HL-60 (cell line): ENCODE results near the gene CHRNA1.

Experiments
- DNase-seq, 2 experiments: peaks; one replicate each; pipeline ENCODE4 v3.0.0-alpha.2; 2010 to 2020; ENCODE audit warnings: low read depth in 1 of 2, low spot score in 1 of 2
- H3K27ac ChIP-seq: fragments of 250-450 bp; sonication (Bioruptor Pico); replicated peaks from 2 replicates; pipeline ENCODE4 v1.5.1; 2020; ENCODE audit warnings: mild to moderate bottlenecking, moderate library complexity
- H3K27me3 ChIP-seq: fragments of 250-450 bp; sonication (Bioruptor Pico); 2 replicates; pipeline ENCODE4 v1.5.1; 2021; ENCODE audit warnings: mild to moderate bottlenecking, moderate library complexity; ENCODE audit not compliant: insufficient read depth, poor library complexity, severe bottlenecking
- H3K4me3 ChIP-seq: replicated peaks from 2 replicates; pipeline ENCODE4 v1.5.1; 2011; ENCODE audit warnings: mild to moderate bottlenecking, control low read depth, low read length; ENCODE audit not compliant: insufficient read depth
- GABPA ChIP-seq: IDR thresholded peaks from 2 replicates; pipeline ENCODE4 v1.6.1; 2012; ENCODE audit warnings: low read depth
- POLR2AphosphoS5 ChIP-seq: IDR thresholded peaks from 2 replicates; pipeline ENCODE4 v1.6.1; 2012; ENCODE audit warnings: low read depth
- SPI1 ChIP-seq: IDR thresholded peaks from 2 replicates; pipeline ENCODE4 v1.6.1; 2012; ENCODE audit warnings: low read depth, mild to moderate bottlenecking, borderline replicate concordance
- TF ChIP-seq, protein P1 (sequence below): IDR thresholded peaks from one replicate; pipeline ENCODE4 v1.5.1; 2011; ENCODE audit warnings: low read length, control low read depth, inconsistent platforms; ENCODE audit not compliant: insufficient read depth
- TF ChIP-seq, protein P2 (sequence below): IDR thresholded peaks from 2 replicates; pipeline ENCODE4 v1.6.1; 2012; ENCODE audit warnings: low read depth; ENCODE audit not compliant: insufficient replicate concordance

The CHRNA1 gene

DNA sequence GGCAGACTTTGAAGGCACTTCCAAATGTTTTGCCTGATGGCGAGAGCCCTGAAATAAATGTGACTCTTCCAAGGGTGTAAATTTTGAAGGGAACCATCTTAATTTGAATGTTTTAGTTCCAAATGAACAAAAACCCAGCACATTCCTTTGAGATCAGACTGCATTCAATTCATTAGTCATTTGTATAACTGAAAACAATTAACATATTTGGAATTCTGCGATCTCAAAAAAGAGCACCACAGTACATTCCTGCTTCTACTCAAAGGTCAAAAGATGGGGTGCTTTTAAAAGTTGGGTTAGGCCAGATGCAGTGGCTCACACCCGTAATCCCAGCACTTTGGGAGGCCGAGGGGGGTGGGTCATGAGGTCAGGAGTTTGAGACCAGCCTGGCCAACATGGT is 38.2 kb upstream of the CHRNA1 start:
- TF ChIP-seq GABPA (no peak), POLR2AphosphoS5 (no peak), SPI1 (no peak)
- TF ChIP-seq, protein P1, sequence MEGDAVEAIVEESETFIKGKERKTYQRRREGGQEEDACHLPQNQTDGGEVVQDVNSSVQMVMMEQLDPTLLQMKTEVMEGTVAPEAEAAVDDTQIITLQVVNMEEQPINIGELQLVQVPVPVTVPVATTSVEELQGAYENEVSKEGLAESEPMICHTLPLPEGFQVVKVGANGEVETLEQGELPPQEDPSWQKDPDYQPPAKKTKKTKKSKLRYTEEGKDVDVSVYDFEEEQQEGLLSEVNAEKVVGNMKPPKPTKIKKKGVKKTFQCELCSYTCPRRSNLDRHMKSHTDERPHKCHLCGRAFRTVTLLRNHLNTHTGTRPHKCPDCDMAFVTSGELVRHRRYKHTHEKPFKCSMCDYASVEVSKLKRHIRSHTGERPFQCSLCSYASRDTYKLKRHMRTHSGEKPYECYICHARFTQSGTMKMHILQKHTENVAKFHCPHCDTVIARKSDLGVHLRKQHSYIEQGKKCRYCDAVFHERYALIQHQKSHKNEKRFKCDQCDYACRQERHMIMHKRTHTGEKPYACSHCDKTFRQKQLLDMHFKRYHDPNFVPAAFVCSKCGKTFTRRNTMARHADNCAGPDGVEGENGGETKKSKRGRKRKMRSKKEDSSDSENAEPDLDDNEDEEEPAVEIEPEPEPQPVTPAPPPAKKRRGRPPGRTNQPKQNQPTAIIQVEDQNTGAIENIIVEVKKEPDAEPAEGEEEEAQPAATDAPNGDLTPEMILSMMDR = no peak
- TF ChIP-seq, protein P2, sequence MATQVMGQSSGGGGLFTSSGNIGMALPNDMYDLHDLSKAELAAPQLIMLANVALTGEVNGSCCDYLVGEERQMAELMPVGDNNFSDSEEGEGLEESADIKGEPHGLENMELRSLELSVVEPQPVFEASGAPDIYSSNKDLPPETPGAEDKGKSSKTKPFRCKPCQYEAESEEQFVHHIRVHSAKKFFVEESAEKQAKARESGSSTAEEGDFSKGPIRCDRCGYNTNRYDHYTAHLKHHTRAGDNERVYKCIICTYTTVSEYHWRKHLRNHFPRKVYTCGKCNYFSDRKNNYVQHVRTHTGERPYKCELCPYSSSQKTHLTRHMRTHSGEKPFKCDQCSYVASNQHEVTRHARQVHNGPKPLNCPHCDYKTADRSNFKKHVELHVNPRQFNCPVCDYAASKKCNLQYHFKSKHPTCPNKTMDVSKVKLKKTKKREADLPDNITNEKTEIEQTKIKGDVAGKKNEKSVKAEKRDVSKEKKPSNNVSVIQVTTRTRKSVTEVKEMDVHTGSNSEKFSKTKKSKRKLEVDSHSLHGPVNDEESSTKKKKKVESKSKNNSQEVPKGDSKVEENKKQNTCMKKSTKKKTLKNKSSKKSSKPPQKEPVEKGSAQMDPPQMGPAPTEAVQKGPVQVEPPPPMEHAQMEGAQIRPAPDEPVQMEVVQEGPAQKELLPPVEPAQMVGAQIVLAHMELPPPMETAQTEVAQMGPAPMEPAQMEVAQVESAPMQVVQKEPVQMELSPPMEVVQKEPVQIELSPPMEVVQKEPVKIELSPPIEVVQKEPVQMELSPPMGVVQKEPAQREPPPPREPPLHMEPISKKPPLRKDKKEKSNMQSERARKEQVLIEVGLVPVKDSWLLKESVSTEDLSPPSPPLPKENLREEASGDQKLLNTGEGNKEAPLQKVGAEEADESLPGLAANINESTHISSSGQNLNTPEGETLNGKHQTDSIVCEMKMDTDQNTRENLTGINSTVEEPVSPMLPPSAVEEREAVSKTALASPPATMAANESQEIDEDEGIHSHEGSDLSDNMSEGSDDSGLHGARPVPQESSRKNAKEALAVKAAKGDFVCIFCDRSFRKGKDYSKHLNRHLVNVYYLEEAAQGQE = no peak
- Histone ChIP-seq H3K27me3 (peaks cover 7% of the 10 kb centered on the region), H3K27ac (no peak overlapping the region), H3K4me3 (no peak overlapping the region)
- DNase-seq = no peak

DNA sequence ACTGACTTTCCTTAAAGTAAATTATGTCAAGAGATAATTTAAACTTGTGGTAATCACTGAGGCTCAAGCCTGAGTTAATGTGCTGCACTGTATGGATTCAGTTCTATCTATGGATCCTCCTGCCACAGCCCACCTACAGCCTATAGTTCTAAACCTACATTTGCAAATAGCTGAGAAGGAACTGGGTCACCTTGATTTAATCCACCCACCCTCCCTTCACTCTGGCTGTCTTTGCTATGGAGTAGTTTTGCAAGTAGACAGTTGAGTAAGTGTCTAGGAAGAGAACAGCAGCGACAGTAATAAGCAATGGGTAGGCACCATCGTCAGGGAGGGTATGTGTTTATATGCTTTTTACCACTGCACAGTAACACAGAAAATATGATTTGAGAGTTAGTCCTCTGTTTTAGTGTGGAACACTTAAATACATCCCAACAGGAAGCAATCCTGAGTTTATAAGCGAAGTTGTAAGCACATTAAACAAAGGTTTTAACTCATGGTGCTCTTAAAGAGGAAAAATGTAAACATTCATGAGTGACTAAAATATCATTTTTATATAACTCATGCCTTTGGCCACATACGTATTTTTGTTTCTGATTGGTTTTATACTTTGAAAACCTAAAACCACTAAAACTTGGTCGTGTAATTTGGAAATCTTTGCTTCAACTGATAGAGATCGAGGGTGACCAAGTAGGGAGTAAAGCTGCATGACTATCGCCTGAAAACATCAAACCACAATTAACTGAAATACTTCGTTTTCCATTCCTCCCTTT is 36.3 kb upstream of the CHRNA1 start:
- Histone ChIP-seq H3K27me3 (peaks cover 7% of the 10 kb centered on the region), H3K4me3 (no peak overlapping the region), H3K27ac (no peak overlapping the region)
- DNase-seq = no peak
- TF ChIP-seq, protein P1 = no peak
- TF ChIP-seq, protein P2 = no peak
- TF ChIP-seq GABPA (no peak), SPI1 (no peak), POLR2AphosphoS5 (no peak)

DNA sequence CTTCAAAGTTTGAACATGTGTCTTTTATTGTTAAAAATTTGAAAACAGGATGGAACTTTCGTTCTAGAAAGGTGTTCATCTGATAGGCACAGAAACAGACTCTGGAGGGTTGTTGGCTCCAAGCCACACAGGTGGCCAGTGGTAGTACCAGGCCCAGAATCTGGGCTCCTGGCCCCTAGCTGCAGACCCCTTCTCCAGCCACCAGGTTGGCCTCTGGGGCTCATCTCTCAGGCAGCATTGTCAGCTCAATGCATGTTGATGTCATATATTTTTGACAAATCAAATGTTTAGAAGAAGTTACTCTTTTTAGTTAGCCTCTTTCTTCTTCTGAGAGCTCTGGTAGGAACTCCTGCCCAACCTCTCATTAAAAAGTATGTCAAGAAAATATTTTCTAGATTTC is 34.5 kb upstream of the CHRNA1 start:
- Histone ChIP-seq H3K27me3 (no peaks in the 10 kb centered on the region), H3K27ac (no peak overlapping the region), H3K4me3 (no peak overlapping the region)
- no peak for TF ChIP-seq GABPA
- no peak for TF ChIP-seq POLR2AphosphoS5
- TF ChIP-seq SPI1 = no peak
- TF ChIP-seq, protein P1 = no peak
- TF ChIP-seq, protein P2 = no peak
- no peak for DNase-seq
